Vagina (tissue), 2 donors: ENCODE data around the gene PCDHB7.
"Not testable (repeated sequence)": the region's sequence is repeated elsewhere in the genome, so short reads cannot be mapped to it uniquely, and the experiment has no call there.

Experiments used
- CTCF ChIP-seq, 3 experiments: fragments of 450-650 bp in 2 of 3; fragments of 200-600 bp in 1 of 3; sonication (generic) in 1 of 3; IDR thresholded peaks; one replicate each; pipeline ENCODE4 v1.5.1; 2017 to 2019; ENCODE audit warnings: antibody characterized with exemption in 3 of 3, mild to moderate bottlenecking in 2 of 3, moderate library complexity in 2 of 3
- POLR2A ChIP-seq, 2 donors: fragments of 450-650 bp; IDR thresholded peaks; one replicate each; pipeline ENCODE4 v1.6.1; 2017; ENCODE audit warnings: antibody characterized with exemption in 2 of 2, mild to moderate bottlenecking in 2 of 2, moderate library complexity in 2 of 2
- POLR2AphosphoS5 ChIP-seq, 2 donors: sonication (generic); formaldehyde crosslinking; IDR thresholded peaks; one replicate each; pipeline ENCODE4 v1.9.0; 2017; ENCODE audit warnings: antibody characterized with exemption in 2 of 2, mild to moderate bottlenecking in 2 of 2, low read depth in 1 of 2; ENCODE audit not compliant: insufficient read depth in 1 of 2

GRCh38 chr5:141179371-141179770 lies 6.9 kb downstream of the PCDHB7 start:
- not testable (repeated sequence) for TF ChIP-seq POLR2AphosphoS5 (IDR thresholded peaks at IDR 0.05; ENCODE audit: insufficient read depth in 1 of 2, low read depth in 1 of 2); POLR2A (IDR thresholded peaks at IDR 0.05); CTCF (IDR thresholded peaks at IDR 0.05)
